Esophagus squamous epithelium (tissue), 5 donors: ENCODE measurements around the gene NCOA5. TPM values are rescaled to one million over a fixed set of nuclear protein-coding genes. Genes with fewer than 3 reads are reported as not detected.

Experiments
- DNase-seq: peaks from one replicate; lab custom pipeline; 2025; lab: John Stamatoyannopoulos, UW
- H3K27ac ChIP-seq, 4 donors: fragments of 200-600 bp; sonication (generic); one replicate each; pipeline ENCODE4 v1.5.1; 2016 to 2019; ENCODE audit warnings: mild to moderate bottlenecking in 1 of 4
- H3K27me3 ChIP-seq, 4 donors: fragments of 200-600 bp; sonication (generic); 1 replicate in 3 of 4; 2 replicates in 1 of 4; pipeline versions ENCODE4 v1.5.1 to v1.6.0; 2017 to 2021; ENCODE audit warnings: antibody characterized with exemption in 1 of 4
- H3K36me3 ChIP-seq, 3 donors: fragments of 200-600 bp; sonication (generic); one replicate each; pipeline ENCODE4 v1.5.1; 2016 to 2019
- H3K4me1 ChIP-seq, 3 donors: fragments of 200-600 bp; sonication (generic); one replicate each; pipeline ENCODE4 v1.5.1; 2017 to 2019
- H3K4me3 ChIP-seq, 4 donors: fragments of 200-600 bp; sonication (generic); 1 replicate in 3 of 4; 2 replicates in 1 of 4; pipeline ENCODE4 v1.5.1; 2016 to 2019; ENCODE audit warnings: mild to moderate bottlenecking in 2 of 4, moderate library complexity in 1 of 4
- H3K9me3 ChIP-seq, 3 donors: fragments of 200-600 bp; sonication (generic); one replicate each; pipeline ENCODE4 v1.5.1; 2016 to 2019
- CTCF ChIP-seq, 6 experiments: fragments of 450-650 bp in 4 of 6; fragments of 200-600 bp in 2 of 6; sonication (generic) in 2 of 6; IDR thresholded peaks; one replicate each; pipeline ENCODE4 v1.5.1; 2016 to 2019; ENCODE audit warnings: antibody characterized with exemption in 6 of 6, mild to moderate bottlenecking in 4 of 6, moderate library complexity in 4 of 6
- POLR2A ChIP-seq, 4 donors: fragments of 450-650 bp; IDR thresholded peaks; one replicate each; pipeline ENCODE4 v1.6.1; 2017; ENCODE audit warnings: antibody characterized with exemption in 4 of 4, mild to moderate bottlenecking in 4 of 4, moderate library complexity in 3 of 4
- WGBS, 2 donors: methylation state at CpG; one replicate each; pipeline ENCODE4 v1.1.5; 2018; 5-methylcytosine and 5-hydroxymethylcytosine counted together
- intact Hi-C: fragments of 100-400 bp; cut with DNase I; formaldehyde crosslinking; loops from one replicate; pipeline ENCODE4 v1.15.0; 2022
- total RNA-seq, 4 donors: library from RNA; depleted of rRNA; stranded (reverse); fragments of >200 nt; gene quantifications; one replicate each; pipeline ENCODE4 v1.1.0, GENCODE V29; 2016
- donor health status: DM: yes; HTN: yes; CAD: no.

NCOA5 gene
- 10 to 100 TPM; 20.7 to 29.8 (median 22.3) TPM for total RNA-seq

DNA sequence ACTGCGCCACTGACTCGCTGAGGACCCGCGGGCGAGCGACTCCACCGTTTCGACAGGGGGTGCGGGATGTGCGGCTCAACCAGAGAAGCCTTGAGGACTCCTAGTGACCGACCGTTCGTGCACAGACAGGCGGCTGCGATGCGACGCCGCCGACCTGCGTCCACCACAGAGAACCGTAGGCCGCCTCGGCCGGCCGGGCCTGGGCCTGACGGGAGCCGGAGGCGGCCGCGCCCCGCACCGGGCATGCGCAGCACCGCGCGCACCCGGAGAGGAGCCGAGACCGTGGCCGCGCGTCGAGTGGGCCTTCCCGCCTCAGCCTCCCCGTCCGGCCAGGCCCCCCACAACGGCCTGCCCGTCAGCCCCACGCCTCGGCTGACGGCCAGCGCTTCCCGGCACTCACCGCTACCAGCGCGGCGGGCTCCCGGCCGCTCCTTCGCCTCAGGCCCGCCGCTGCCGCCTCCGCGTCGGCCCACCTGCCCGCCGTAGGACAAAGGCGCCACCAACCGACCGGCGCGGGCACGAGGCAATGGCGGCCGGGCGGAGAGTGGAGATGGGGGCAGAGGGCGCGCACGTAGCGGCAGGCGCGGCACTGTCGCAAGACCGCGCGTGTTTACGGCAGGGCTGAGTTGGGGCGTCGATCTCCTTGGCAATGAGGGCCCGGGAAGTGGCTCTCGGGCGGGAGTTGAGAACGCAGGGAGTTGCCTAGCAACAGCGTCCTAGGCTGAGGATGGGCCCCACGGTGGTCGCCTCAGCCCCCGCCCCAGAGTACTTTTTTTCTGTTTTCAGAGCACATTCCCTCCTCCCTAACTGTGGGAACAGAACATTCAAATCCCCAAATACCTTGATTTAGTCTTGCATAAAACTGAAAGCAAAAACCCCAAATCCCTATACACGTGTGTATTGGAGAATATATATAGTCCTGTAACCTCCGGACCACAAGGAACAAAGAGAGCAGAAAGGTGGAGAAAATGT, at the start of gene NCOA5:
Gene NCOA5, minus strand, starts transcription at position 546 of the 972 bp plus-strand sequence. CDS start 10,538 bp downstream, outside the sequence.
- WGBS, 2 donors = 0% methylated on average over 6 to 10 of the region's 100 CpGs
- Histone ChIP-seq H3K4me3 (peak within 1 kb of the TSS; percentile 74 to 88 (median 82)), H3K27ac (peak within 1 kb of the TSS; percentile 92 to 99 (median 98)), H3K27me3 (no peaks in the 10 kb centered on the region), H3K4me1 (peaks cover 10 to 52% (median 43%) of the 10 kb centered on the region in 3 donors), H3K9me3 (no peaks in the 10 kb centered on the region), H3K36me3 (no peaks in the 10 kb centered on the region)
- TF ChIP-seq CTCF (IDR thresholded peaks at IDR 0.05) (peak in 5 of 6 experiments; percentile 5 to 36 (median 12)), POLR2A (IDR thresholded peaks at IDR 0.05) (peak in 2 of 4 donors; percentile 79 to 89)
- peak; percentile 75 for DNase-seq
- intact Hi-C loops = no loop called here

DNA sequence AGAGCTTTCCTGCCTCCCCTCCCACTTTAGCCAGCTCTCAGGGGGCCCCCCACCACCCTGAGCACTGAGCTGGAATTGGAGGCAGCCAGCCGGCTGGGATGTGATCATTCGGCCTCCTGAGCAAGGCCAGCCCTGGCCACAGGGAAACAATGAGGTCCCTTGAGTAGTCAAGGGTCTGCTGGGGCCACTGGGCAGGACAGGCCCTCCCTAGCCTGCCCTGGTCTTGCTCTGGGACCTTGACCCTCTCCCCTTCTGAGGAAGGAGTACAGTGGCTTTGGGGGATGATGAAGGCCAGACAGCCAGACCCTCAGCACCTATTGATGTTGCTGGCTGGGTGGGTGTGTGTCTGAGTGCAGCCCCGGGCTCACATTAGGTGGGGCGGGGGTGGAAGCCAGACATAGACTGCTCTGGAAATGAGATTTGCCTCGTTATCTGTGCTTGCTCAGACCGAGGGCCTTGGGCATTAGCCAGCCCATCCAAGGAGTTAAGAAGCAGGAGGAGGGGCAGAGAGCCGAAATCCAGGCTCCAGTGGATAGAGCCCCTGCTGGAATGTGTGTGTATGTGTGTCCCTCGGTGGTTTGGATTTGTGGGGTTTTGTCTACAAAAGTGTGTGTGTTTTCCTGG, 49.6 kb upstream of the NCOA5 start:
- WGBS, 2 donors = 14 to 38% methylated on average over 2 to 4 of the region's 8 CpGs
- H3K27me3 ChIP-seq = peaks cover 0 to 78% (median 0%) of the 10 kb centered on the region in 4 donors
- no peak for DNase-seq
- no peaks in the 10 kb centered on the region for H3K36me3 ChIP-seq
- H3K27ac ChIP-seq = peak overlapping the region in 2 of 4 donors; percentile 14 to 30
- H3K4me3 ChIP-seq = no peak overlapping the region
- peaks cover 0 to 50% (median 11%) of the 10 kb centered on the region in 3 donors for H3K4me1 ChIP-seq
- intact Hi-C loops = loop anchor here (10.0 kb wide), 1 partner anchor 205 kb away; no protein-coding TSS in a partner anchor
- H3K9me3 ChIP-seq = no peaks in the 10 kb centered on the region
- TF ChIP-seq CTCF (IDR thresholded peaks at IDR 0.05) = peak in 1 of 6 experiments; percentile 13
- TF ChIP-seq POLR2A (IDR thresholded peaks at IDR 0.05) = no peak

- Histone ChIP-seq H3K27me3 (peaks cover 0 to 88% (median 0%) of the 10 kb centered on the region in 4 donors), H3K27ac (no peak overlapping the region), H3K36me3 (no peaks in the 10 kb centered on the region), H3K4me1 (peaks cover 0 to 52% (median 15%) of the 10 kb centered on the region in 3 donors), H3K9me3 (no peaks in the 10 kb centered on the region), H3K4me3 (no peak overlapping the region)
- 63 to 88% methylated on average over 2 to 3 of the region's 5 CpGs for WGBS, 2 donors
- no peak for DNase-seq
- intact Hi-C loops = loop anchor here (10.0 kb wide), 1 partner anchor 207 kb away; no protein-coding TSS in a partner anchor
- TF ChIP-seq POLR2A (IDR thresholded peaks at IDR 0.05) = no peak
- TF ChIP-seq CTCF (IDR thresholded peaks at IDR 0.05) = no peak
Observed at GRCh38 chr20:46137816-46138215, 48.1 kb upstream of the NCOA5 start.

DNA sequence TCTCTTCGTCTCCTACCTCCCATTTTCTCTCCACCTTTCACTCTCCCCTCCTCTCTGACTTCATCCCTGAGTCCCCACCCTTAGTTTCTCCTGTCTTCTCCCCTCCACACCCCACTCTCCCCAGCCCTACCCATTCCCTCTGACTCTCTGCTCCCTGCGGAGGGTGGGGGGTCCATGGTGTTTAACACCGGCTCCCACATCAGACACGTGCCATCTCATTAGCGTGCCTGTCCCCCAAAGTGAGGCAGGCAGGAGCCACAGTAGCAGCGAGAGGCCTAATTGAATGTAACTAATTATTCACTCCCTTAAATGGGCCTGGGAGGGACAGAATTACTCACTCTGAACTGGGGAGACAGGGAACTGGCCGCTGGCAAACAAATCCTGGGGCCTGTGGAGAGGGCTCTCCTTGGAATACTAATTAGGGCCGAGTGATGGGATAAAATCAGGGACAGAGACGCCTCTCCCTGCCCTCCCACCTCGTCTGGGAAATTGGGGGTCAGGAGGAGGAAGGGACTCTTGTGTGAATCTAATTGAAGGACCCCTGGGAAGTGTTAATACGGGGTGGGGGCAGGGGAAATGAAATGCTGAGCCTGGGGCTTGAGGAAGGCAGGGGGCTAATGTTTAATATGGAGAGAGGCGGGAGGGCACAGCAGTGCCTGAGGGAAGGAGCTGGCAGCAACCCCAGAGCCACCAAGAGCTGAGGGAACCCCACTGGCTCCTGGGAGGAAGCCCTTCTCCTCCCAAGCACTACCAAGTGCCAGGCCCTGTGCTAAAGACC, 46.3 kb upstream of the NCOA5 start:
- Histone ChIP-seq H3K9me3 (no peaks in the 10 kb centered on the region), H3K36me3 (no peaks in the 10 kb centered on the region), H3K4me1 (peaks cover 0 to 69% (median 21%) of the 10 kb centered on the region in 3 donors), H3K4me3 (no peak overlapping the region), H3K27me3 (peaks cover 0 to 88% (median 0%) of the 10 kb centered on the region in 4 donors), H3K27ac (no peak overlapping the region)
- TF ChIP-seq POLR2A (IDR thresholded peaks at IDR 0.05) (no peak), CTCF (IDR thresholded peaks at IDR 0.05) (no peak)
- no peak for DNase-seq
- WGBS, 2 donors = 50 to 62% methylated on average over 11 to 12 of the region's 12 CpGs
- intact Hi-C loops = loop anchor here (10.0 kb wide), 1 partner anchor 209 kb away; no protein-coding TSS in a partner anchor
